T-helper 1 cell treated with Interleukin-12 subunit alpha and Interleukin-12 subunit beta and Interleukin-4 antibody, amounts not matched to agents 30 μg/mL and 1 μg/mL, for 36 hours (primary cell): ENCODE measurements around the gene AOPEP.

Source experiments
- H3K27ac Mint-ChIP-seq: one replicate; pipeline ENCODE4 v1.8.0; 2021; ENCODE audit warnings: mild to moderate bottlenecking, mixed read lengths
- H3K27me3 Mint-ChIP-seq: one replicate; pipeline ENCODE4 v1.8.0; 2021; ENCODE audit warnings: low read depth, mixed read lengths
- H3K36me3 Mint-ChIP-seq: one replicate; pipeline ENCODE4 v1.8.0; 2021; ENCODE audit warnings: low read depth, mixed read lengths
- H3K4me1 Mint-ChIP-seq: one replicate; pipeline ENCODE4 v1.8.0; 2021; ENCODE audit warnings: low read depth, mixed read lengths
- H3K4me3 Mint-ChIP-seq: one replicate; pipeline ENCODE4 v1.8.0; 2021; ENCODE audit warnings: mild to moderate bottlenecking, moderate library complexity, mixed read lengths
- H3K9me3 Mint-ChIP-seq: one replicate; pipeline ENCODE4 v1.8.0; 2021; ENCODE audit warnings: mixed read lengths

AOPEP gene

GRCh38 chr9:95116808-95117204, 390.3 kb downstream of the AOPEP start:
- Mint-ChIP-seq H3K9me3 (no peaks in the 10 kb centered on the region), H3K27ac (no peak overlapping the region), H3K4me3 (no peak overlapping the region), H3K36me3 (peaks cover 2% of the 10 kb centered on the region), H3K4me1 (no peaks in the 10 kb centered on the region), H3K27me3 (no peaks in the 10 kb centered on the region)

GRCh38 chr9:95118596-95118995, 392.1 kb downstream of the AOPEP start:
- H3K4me1 Mint-ChIP-seq, result no peaks in the 10 kb centered on the region
- H3K27me3 Mint-ChIP-seq, result no peaks in the 10 kb centered on the region
- no peaks in the 10 kb centered on the region for H3K9me3 Mint-ChIP-seq
- H3K36me3 Mint-ChIP-seq, result peaks cover 2% of the 10 kb centered on the region
- H3K27ac Mint-ChIP-seq, result no peak overlapping the region
- no peak overlapping the region for H3K4me3 Mint-ChIP-seq

- no peak overlapping the region for H3K4me3 Mint-ChIP-seq
These were observed 394.4 kb downstream of the AOPEP start for GRCh38 chr9:95120781-95121370.

GRCh38 chr9:95124582-95125367, 398.3 kb downstream of the AOPEP start:
- Mint-ChIP-seq H3K4me1 (no peaks in the 10 kb centered on the region), H3K36me3 (no peaks in the 10 kb centered on the region), H3K9me3 (no peaks in the 10 kb centered on the region), H3K4me3 (no peak overlapping the region), H3K27ac (no peak overlapping the region), H3K27me3 (no peaks in the 10 kb centered on the region)

More at GRCh38 chr9:95120781-95121370, 394.4 kb downstream of the AOPEP start:
- no peak overlapping the region for H3K27ac Mint-ChIP-seq
- peaks cover 2% of the 10 kb centered on the region for H3K36me3 Mint-ChIP-seq
- no peaks in the 10 kb centered on the region for H3K9me3 Mint-ChIP-seq
- H3K4me1 Mint-ChIP-seq, result no peaks in the 10 kb centered on the region
- no peaks in the 10 kb centered on the region for H3K27me3 Mint-ChIP-seq

- H3K9me3 Mint-ChIP-seq, result no peaks in the 10 kb centered on the region
- H3K4me1 Mint-ChIP-seq, result no peaks in the 10 kb centered on the region
- H3K4me3 Mint-ChIP-seq, result no peak overlapping the region
- H3K27me3 Mint-ChIP-seq, result no peaks in the 10 kb centered on the region
- no peaks in the 10 kb centered on the region for H3K36me3 Mint-ChIP-seq
- no peak overlapping the region for H3K27ac Mint-ChIP-seq
These were observed 399.2 kb downstream of the AOPEP start for GRCh38 chr9:95125652-95126051.

GRCh38 chr9:95126739-95127138, 400.2 kb downstream of the AOPEP start:
- Mint-ChIP-seq H3K27me3 (no peaks in the 10 kb centered on the region), H3K4me1 (no peaks in the 10 kb centered on the region), H3K9me3 (no peaks in the 10 kb centered on the region), H3K36me3 (no peaks in the 10 kb centered on the region), H3K4me3 (no peak overlapping the region), H3K27ac (no peak overlapping the region)

GRCh38 chr9:95127249-95128176, 401.0 kb downstream of the AOPEP start:
- Mint-ChIP-seq H3K4me3 (no peak overlapping the region), H3K27ac (no peak overlapping the region), H3K9me3 (no peaks in the 10 kb centered on the region), H3K36me3 (no peaks in the 10 kb centered on the region), H3K4me1 (no peaks in the 10 kb centered on the region), H3K27me3 (no peaks in the 10 kb centered on the region)

GRCh38 chr9:95128177-95128524, 401.7 kb downstream of the AOPEP start:
- H3K27ac Mint-ChIP-seq, result no peak overlapping the region
- H3K36me3 Mint-ChIP-seq, result no peaks in the 10 kb centered on the region
- H3K9me3 Mint-ChIP-seq, result no peaks in the 10 kb centered on the region
- H3K27me3 Mint-ChIP-seq, result no peaks in the 10 kb centered on the region
- no peaks in the 10 kb centered on the region for H3K4me1 Mint-ChIP-seq
- H3K4me3 Mint-ChIP-seq, result no peak overlapping the region

GRCh38 chr9:95129476-95130291, 403.2 kb downstream of the AOPEP start:
- H3K27ac Mint-ChIP-seq, result no peak overlapping the region
- H3K4me3 Mint-ChIP-seq, result no peak overlapping the region
- no peaks in the 10 kb centered on the region for H3K4me1 Mint-ChIP-seq
- H3K27me3 Mint-ChIP-seq, result no peaks in the 10 kb centered on the region
- H3K36me3 Mint-ChIP-seq, result no peaks in the 10 kb centered on the region
- H3K9me3 Mint-ChIP-seq, result no peaks in the 10 kb centered on the region

- H3K4me3 Mint-ChIP-seq, result no peak overlapping the region
- no peaks in the 10 kb centered on the region for H3K9me3 Mint-ChIP-seq
- H3K27ac Mint-ChIP-seq, result no peak overlapping the region
- no peaks in the 10 kb centered on the region for H3K36me3 Mint-ChIP-seq
- H3K27me3 Mint-ChIP-seq, result no peaks in the 10 kb centered on the region
- H3K4me1 Mint-ChIP-seq, result no peaks in the 10 kb centered on the region
These were observed 404.0 kb downstream of the AOPEP start for GRCh38 chr9:95130484-95130883.

GRCh38 chr9:95131023-95131943, 404.8 kb downstream of the AOPEP start:
- Mint-ChIP-seq H3K9me3 (no peaks in the 10 kb centered on the region), H3K4me3 (no peak overlapping the region), H3K27me3 (no peaks in the 10 kb centered on the region), H3K36me3 (no peaks in the 10 kb centered on the region), H3K4me1 (no peaks in the 10 kb centered on the region), H3K27ac (no peak overlapping the region)

- Mint-ChIP-seq H3K27ac (no peak overlapping the region), H3K9me3 (no peaks in the 10 kb centered on the region), H3K36me3 (peaks cover 2% of the 10 kb centered on the region), H3K27me3 (no peaks in the 10 kb centered on the region), H3K4me1 (no peaks in the 10 kb centered on the region), H3K4me3 (no peak overlapping the region)
These were observed 406.1 kb downstream of the AOPEP start for GRCh38 chr9:95132366-95133324.
